ENCODE results near the gene MACROH2A2. TPM values are rescaled to one million over a fixed set of nuclear protein-coding genes. Genes with fewer than 3 reads are reported as not detected.

The MACROH2A2 gene
- polyA plus RNA-seq, 12 donors = 13.6 to 36.2 (median 21.3) TPM; not detected in 1

DNA sequence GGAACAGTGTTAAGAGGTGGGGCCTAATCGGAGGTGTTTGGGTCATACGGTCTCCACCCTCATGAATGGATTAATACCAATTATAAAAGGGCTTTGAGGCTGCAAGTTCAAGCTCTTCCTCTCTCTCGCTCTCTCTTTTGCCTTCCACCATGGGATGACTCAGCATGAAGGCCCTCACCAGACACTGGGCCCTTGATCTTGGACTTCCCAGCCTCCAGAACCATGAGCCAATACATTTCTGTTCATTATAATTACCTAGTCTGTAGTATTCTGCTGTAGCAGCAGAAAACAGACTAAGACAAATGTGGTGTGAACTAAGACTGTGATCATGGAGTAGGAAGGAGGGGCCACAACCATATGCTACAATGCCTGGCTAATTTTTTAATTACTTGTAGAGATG, 72.3 kb downstream of the MACROH2A2 start:
- no peak for DNase-seq

DNA sequence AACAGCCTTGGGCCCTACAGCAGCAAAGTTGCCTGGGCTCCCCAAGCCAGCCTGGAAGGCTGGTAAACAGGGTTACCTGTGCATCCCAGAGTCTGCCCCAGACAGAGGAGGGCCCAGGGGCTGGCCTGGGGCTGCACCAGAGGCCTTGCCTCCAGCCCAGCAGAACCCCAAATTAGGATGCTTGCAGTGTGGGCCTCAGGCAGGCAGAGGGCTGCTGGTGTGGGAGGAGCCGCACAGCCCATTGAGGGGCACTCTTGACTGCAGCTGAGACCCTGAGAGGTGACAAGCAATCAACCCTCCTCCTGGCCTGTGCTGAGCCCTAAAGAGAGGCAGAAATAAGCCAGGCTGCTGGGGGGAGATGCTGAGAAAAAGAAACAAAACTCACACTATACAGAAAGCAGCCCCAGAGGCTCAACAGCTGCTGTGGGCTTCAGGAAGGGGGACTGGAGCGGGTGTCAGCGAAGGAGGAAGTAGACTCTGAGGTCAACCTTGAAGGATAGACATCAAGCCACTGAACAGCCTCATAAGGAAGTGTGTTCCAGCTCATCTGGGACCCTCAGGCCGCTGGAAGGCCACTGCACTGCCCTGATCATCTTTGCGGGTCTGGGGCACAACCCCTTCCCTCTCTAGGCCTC, 73.4 kb downstream of the MACROH2A2 start:
- no peak for DNase-seq

GRCh38 chr10:70126700-70127395, 74.2 kb downstream of the MACROH2A2 start:
- no peak for DNase-seq

DNA sequence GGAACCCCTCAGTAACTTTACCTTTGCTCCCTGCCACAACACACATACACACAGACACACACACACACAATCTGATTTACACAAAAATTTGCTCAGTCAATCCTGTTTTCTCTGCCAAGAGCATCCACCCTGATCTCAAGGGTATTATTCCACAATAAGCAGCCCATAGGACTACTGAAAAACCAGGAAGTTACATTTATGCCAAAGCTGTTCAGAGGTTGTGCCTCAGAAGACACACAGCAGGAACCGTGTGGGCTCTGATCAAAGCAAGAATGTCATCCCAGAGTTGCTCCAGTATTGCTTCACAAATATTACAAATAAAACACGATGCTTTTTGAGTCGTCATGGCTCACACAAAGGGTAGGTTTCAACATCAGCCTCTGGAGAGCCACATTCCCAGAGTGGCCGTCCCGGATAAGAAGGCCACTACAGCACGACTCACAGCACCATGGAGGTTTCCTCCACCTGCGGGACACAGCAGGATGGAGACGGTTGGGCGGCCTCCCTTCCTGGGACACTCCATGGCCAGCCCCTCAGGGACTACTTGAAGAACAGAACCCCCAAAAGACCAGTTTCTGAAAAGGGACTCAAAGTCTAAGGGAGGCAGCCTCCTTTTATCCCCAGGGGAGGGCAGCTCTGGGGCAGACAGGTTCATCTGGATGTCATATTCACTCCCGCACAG, 78.4 kb downstream of the MACROH2A2 start:
- DNase-seq = no peak

- no peak for DNase-seq
These were observed 78.9 kb downstream of the MACROH2A2 start for GRCh38 chr10:70131560-70131937.

- peak; percentile 52 for DNase-seq
These were observed 79.7 kb downstream of the MACROH2A2 start, which contains the start of gene AIFM2 for GRCh38 chr10:70132098-70133029. TSS of gene AIFM2 (minus strand) at chr10:70132825. CDS start at chr10:70124084, 8,741 bp downstream.

DNA sequence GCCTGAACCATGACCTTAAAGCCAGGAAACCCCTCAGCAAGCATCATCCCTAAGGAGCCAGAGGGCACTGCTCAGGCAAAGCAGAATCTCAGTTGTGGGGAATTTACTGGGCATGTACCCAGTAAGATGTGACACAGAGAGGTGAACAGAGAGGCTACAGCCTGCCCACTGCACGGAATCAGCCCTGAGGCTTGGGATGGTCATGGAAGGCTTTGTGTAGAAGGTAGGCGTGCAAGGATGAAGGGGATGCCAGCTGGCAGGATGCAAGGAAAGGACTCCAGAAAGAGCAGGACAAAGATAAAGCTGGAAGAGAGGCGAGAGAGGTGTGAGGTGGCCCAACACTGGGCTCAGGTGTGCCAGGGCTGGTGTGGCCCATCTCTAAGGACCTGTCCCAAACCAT, 82.4 kb downstream of the MACROH2A2 start:
- no peak for DNase-seq

- DNase-seq = no peak
These were observed 83.0 kb downstream of the MACROH2A2 start for GRCh38 chr10:70135684-70136083.

- no peak for DNase-seq
These were observed 84.5 kb downstream of the MACROH2A2 start for GRCh38 chr10:70137135-70137534.

DNA sequence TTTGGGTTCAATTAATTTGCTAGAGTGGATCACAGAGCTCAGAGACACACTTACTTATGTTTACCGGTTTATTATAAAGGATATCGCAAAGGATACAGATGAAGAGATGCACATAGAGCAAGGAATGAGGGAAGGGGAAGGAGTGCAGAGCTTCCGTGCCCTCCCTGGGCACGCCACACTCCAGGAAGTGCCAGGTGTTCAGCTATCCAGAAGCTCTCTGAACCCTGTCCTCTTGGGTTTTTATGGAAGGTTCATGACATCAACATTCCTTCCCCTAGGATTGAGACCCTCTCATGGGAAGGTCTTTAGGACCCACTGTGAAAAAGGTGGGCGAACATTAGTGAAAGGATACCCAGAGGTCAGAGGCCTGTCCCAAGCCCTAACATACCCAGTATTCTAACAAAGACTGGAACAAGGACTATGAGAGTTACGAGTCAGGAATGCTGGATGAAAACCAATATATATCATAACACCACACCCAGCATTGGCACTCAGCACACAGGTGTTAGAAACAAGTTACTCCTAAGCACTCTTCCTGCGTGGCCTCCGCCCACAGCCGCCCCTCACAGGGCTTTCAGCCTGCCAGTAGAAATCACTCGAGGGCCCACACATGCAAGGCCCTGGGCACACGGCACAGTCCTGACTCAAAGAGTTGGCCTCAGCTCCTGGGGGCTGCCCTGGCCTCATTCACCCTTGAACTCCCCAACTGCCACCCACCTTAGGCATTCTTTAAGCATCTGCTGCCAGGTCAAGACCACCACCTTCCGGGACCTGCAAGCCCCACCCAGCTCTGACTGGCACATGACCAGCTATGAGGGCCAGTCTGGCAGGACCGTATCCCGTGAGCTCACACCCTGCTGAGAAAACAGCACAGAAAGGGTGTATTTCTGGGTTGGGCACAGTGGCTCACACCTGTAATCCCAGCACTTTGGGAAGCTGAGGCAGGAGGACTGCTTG, 85.6 kb downstream of the MACROH2A2 start:
- no peak for DNase-seq

DNA sequence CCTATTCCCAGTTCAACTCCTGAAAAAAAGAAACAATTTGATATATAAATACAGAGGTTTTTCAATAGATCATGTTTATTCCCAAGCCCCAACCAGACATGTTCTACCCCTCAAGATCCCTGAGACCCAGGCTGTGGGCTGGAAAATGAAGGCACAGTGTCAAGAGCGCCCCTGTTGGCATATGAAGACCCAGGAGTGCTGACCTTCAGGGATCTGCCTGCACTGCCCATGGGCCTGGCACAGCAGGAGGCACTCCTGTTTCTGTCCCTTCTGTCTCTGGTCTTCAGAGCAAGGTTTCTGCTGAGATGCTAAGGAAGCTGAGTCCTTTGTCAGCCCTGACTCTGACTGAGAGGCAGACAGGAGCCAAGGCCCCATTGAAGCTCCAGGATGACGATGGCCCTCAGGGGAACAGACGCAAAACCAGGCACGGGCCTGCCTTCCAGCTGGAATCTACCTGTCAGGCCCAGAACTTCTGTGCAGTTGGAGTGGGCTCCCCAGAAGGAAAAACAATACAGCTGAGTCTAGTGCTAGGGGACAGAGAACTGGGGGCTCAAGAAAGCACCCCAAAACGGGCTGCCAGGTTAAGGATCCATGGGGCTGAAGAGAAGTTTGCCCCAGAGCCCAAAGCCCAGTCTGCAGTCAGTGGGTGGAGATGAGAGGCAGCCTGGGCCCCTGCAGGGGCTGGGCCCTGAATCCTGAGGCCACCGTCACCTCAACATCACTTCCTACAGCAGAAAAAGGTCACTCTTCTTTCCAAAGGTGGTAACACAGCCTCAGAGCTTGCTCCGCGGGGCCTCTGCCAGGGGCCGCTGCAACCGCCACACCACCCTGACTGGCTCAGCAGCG, 86.7 kb downstream of the MACROH2A2 start:
- no peak for DNase-seq

DNA sequence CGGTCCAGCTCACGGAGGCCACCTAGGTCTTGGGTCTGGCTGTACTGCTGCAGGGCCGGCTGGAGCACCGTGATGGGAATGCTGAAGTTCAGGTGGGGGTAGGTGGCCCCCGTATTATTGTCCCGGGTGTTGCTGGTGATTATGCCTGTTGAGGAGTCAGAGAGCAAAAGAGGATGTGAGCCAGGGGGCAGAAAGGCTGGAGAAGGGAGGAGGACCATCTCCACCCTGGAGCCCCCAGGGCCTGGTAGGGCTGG, 87.3 kb downstream of the MACROH2A2 start:
- DNase-seq = no peak

DNA sequence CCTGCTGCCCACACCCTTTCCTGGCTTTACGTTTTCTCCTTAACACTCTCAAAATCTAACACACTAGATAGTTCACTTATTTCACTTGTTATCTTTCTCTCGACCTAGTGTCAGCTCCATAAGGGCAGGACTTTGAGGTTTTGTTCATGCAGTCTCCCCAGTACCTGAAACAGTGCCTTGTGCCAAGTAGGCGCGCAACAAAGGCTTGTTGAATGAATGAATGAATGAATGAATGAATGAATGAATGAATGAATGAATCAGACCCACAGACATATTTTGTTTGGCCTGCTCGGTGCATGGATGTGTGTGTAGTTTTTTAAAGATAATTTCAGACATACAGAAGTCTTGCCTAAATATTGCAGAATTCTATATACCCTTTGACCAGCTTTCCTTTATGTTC, 87.7 kb downstream of the MACROH2A2 start:
- no peak for DNase-seq

DNA sequence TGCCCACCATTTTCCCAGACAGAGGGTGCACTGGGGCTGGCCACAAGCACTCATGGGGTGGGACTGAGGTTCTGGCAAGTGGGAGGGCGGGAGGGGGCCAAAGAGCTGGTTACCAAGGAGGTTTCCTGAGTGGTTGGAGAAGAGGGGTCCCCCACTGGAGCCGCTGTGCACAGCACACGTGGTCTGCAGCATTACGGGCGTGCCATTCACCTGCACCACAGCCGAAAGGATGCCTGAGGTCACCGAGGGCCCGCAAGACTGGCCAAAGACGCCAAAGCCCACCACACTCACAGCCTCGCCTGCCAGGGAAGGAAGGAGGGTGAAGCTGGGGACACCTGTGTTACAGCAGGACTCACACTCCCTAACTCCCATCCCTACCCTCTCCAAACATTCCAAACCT, 89.9 kb downstream of the MACROH2A2 start:
- DNase-seq = no peak

- no peak for DNase-seq
These were observed 91.9 kb downstream of the MACROH2A2 start for GRCh38 chr10:70144372-70145110.

DNA sequence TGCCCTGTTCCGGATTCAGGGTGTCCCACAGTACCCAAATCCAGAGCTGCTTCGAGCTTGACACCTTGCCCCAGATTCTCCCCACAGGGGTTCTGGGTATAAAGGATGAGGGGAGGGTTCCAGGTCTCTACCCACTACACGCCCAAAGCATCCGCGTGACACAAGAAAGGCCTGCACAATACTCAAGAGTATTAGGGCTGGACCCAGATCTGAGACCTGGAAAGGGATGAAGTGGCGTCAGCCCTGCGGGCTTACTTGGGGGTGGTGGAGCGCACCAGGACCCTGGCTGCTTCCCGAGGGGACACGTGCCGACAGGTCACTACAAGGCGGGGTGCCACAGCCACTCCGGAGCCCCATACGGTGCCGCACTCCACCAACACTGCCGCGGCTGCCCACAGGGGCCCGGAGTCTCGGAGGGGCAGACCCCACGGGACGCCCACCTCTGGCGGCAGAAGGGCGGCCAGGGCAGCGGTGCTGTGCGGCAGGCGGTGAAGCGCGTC, 92.6 kb downstream of the MACROH2A2 start:
- no peak for DNase-seq

DNA sequence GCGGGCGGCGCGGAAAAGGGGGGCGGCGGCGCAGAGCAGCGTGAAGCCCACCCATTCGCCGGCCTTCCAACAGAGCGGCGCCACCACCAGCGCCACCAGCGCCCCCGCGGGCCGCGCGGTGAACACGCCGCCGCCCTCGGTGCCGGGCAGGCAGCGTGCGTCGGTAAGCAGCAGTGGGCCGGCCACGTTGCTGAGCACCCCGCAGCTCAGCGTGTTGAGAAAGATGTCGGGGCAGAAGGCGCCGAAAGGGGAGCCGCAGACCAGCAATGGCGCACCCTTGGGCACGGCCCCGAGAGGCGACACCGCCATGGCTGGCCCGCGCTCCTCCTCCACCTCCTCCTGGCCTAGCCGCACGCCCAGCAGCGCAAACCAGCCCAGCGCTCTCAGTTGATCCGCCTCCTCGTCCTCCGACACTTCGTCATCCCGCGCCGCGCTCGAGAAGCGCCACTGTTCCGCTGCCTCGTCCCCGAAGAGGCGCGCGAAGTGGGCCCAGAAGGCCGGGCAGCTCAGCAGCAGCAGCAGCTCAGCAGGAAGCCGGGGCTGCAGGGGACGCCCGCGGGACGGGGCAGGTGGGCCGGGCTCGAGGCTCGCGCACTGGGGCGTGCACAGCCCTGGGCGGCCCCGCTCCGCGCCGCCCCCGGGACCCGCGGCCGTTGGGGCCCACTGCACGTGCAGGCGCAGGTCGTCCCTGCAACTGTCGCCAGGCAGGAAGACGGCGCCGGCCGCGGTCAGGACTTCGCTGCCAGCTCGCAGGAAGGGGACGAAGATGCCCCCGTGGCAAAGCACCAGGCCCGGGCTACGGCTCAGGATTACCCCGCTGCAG, 93.2 kb downstream of the MACROH2A2 start:
- DNase-seq = peak; percentile 59
